Stimulated activated naive CD8-positive, alpha-beta T cell treated with anti-CD3 and anti-CD28 coated beads, Interleukin-15, Interleukin-2, amounts not matched to agents 100 ng/mL and 50 ng/mL, for 24 hours (primary cell): Measurements from ENCODE around the gene HIP1.
"Not testable (repeated sequence)": the region's sequence is repeated elsewhere in the genome, so short reads cannot be mapped to it uniquely, and the experiment has no call there.

Experiments
- H3K27ac Mint-ChIP-seq: one replicate; pipeline ENCODE4 v1.8.0; 2021; ENCODE audit warnings: mild to moderate bottlenecking, mixed read lengths
- H3K27me3 Mint-ChIP-seq: one replicate; pipeline ENCODE4 v1.8.0; 2021; ENCODE audit warnings: mixed read lengths
- H3K36me3 Mint-ChIP-seq: one replicate; pipeline ENCODE4 v1.8.0; 2021; ENCODE audit warnings: low read depth, mixed read lengths
- H3K4me1 Mint-ChIP-seq: one replicate; pipeline ENCODE4 v1.8.0; 2021; ENCODE audit warnings: low read depth, mixed read lengths
- H3K4me3 Mint-ChIP-seq: one replicate; pipeline ENCODE4 v1.8.0; 2021; ENCODE audit warnings: mild to moderate bottlenecking, mixed read lengths
- H3K9me3 Mint-ChIP-seq: one replicate; pipeline ENCODE4 v1.8.0; 2021; ENCODE audit warnings: mixed read lengths

The HIP1 gene

GRCh38 chr7:75729851-75730274 is 8.9 kb downstream of the HIP1 start:
- Mint-ChIP-seq H3K4me1 (peaks cover 32% of the 10 kb centered on the region), H3K9me3 (no peaks in the 10 kb centered on the region), H3K27me3 (no peaks in the 10 kb centered on the region), H3K27ac (peak overlapping the region; percentile 17), H3K36me3 (no peaks in the 10 kb centered on the region), H3K4me3 (peak overlapping the region; percentile 24)

- Mint-ChIP-seq H3K36me3 (no peaks in the 10 kb centered on the region), H3K9me3 (no peaks in the 10 kb centered on the region), H3K4me1 (peaks cover 38% of the 10 kb centered on the region), H3K27ac (peak overlapping the region; percentile 67), H3K4me3 (peak overlapping the region; percentile 57), H3K27me3 (no peaks in the 10 kb centered on the region)
Measured at GRCh38 chr7:75727881-75728593, 10.7 kb downstream of the HIP1 start.

- Mint-ChIP-seq H3K27ac (peak overlapping the region; percentile 67), H3K4me1 (peaks cover 38% of the 10 kb centered on the region)
- H3K27me3 Mint-ChIP-seq, H3K4me3 Mint-ChIP-seq, H3K36me3 Mint-ChIP-seq, H3K9me3 Mint-ChIP-seq: not testable (repeated sequence)
Measured at GRCh38 chr7:75727351-75727750, 11.4 kb downstream of the HIP1 start.

GRCh38 chr7:75725306-75725705 is 13.4 kb downstream of the HIP1 start:
- Mint-ChIP-seq H3K4me1 (peaks cover 38% of the 10 kb centered on the region), H3K4me3 (no peak overlapping the region), H3K27me3 (no peaks in the 10 kb centered on the region), H3K27ac (no peak overlapping the region), H3K36me3 (no peaks in the 10 kb centered on the region), H3K9me3 (no peaks in the 10 kb centered on the region)

- H3K27ac Mint-ChIP-seq: no peak overlapping the region
- H3K4me3 Mint-ChIP-seq: no peak overlapping the region
- H3K36me3 Mint-ChIP-seq: no peaks in the 10 kb centered on the region
- H3K27me3 Mint-ChIP-seq: no peaks in the 10 kb centered on the region
- H3K4me1 Mint-ChIP-seq: peaks cover 24% of the 10 kb centered on the region
- H3K9me3 Mint-ChIP-seq: no peaks in the 10 kb centered on the region
Measured at GRCh38 chr7:75723444-75723843, 15.3 kb downstream of the HIP1 start.

GRCh38 chr7:75722373-75722772 is 16.4 kb downstream of the HIP1 start:
- no peaks in the 10 kb centered on the region for H3K9me3 Mint-ChIP-seq
- H3K4me3 Mint-ChIP-seq: no peak overlapping the region
- no peak overlapping the region for H3K27ac Mint-ChIP-seq
- peaks cover 13% of the 10 kb centered on the region for H3K4me1 Mint-ChIP-seq
- H3K36me3 Mint-ChIP-seq: no peaks in the 10 kb centered on the region
- no peaks in the 10 kb centered on the region for H3K27me3 Mint-ChIP-seq

- not testable (repeated sequence) for H3K9me3 Mint-ChIP-seq, H3K36me3 Mint-ChIP-seq, H3K27ac Mint-ChIP-seq, H3K4me3 Mint-ChIP-seq, H3K27me3 Mint-ChIP-seq
- H3K4me1 Mint-ChIP-seq: peaks cover 11% of the 10 kb centered on the region
Measured at GRCh38 chr7:75721922-75722321, 16.8 kb downstream of the HIP1 start.

GRCh38 chr7:75721426-75721825 is 17.3 kb downstream of the HIP1 start:
- Mint-ChIP-seq H3K27ac (no peak overlapping the region), H3K36me3 (no peaks in the 10 kb centered on the region), H3K9me3 (no peaks in the 10 kb centered on the region), H3K4me3 (no peak overlapping the region), H3K27me3 (no peaks in the 10 kb centered on the region), H3K4me1 (peaks cover 11% of the 10 kb centered on the region)

GRCh38 chr7:75719626-75720025 is 19.1 kb downstream of the HIP1 start:
- Mint-ChIP-seq H3K27ac (no peak overlapping the region), H3K36me3 (no peaks in the 10 kb centered on the region), H3K4me3 (no peak overlapping the region), H3K27me3 (no peaks in the 10 kb centered on the region), H3K9me3 (no peaks in the 10 kb centered on the region), H3K4me1 (peaks cover 3% of the 10 kb centered on the region)

GRCh38 chr7:75718390-75719031 is 20.2 kb downstream of the HIP1 start:
- Mint-ChIP-seq H3K27ac (no peak overlapping the region), H3K27me3 (no peaks in the 10 kb centered on the region), H3K36me3 (no peaks in the 10 kb centered on the region), H3K4me1 (no peaks in the 10 kb centered on the region), H3K4me3 (no peak overlapping the region), H3K9me3 (no peaks in the 10 kb centered on the region)

GRCh38 chr7:75717746-75718145 is 21.0 kb downstream of the HIP1 start:
- H3K27ac Mint-ChIP-seq, H3K4me1 Mint-ChIP-seq, H3K27me3 Mint-ChIP-seq, H3K4me3 Mint-ChIP-seq, H3K9me3 Mint-ChIP-seq, H3K36me3 Mint-ChIP-seq: not testable (repeated sequence)

- peaks cover 9% of the 10 kb centered on the region for H3K4me1 Mint-ChIP-seq
- no peaks in the 10 kb centered on the region for H3K36me3 Mint-ChIP-seq
- H3K27ac Mint-ChIP-seq: no peak overlapping the region
- no peaks in the 10 kb centered on the region for H3K9me3 Mint-ChIP-seq
- no peak overlapping the region for H3K4me3 Mint-ChIP-seq
- no peaks in the 10 kb centered on the region for H3K27me3 Mint-ChIP-seq
Measured at GRCh38 chr7:75716992-75717626, 21.6 kb downstream of the HIP1 start.

- Mint-ChIP-seq H3K27ac (no peak overlapping the region), H3K4me3 (no peak overlapping the region), H3K27me3 (no peaks in the 10 kb centered on the region), H3K9me3 (peaks cover 6% of the 10 kb centered on the region), H3K36me3 (no peaks in the 10 kb centered on the region), H3K4me1 (peaks cover 13% of the 10 kb centered on the region)
Measured at GRCh38 chr7:75715864-75716263, 22.9 kb downstream of the HIP1 start.

- peaks cover 13% of the 10 kb centered on the region for H3K4me1 Mint-ChIP-seq
- no peak overlapping the region for H3K4me3 Mint-ChIP-seq
- no peak overlapping the region for H3K27ac Mint-ChIP-seq
- H3K36me3 Mint-ChIP-seq: no peaks in the 10 kb centered on the region
- peaks cover 17% of the 10 kb centered on the region for H3K9me3 Mint-ChIP-seq
- H3K27me3 Mint-ChIP-seq: no peaks in the 10 kb centered on the region
Measured at GRCh38 chr7:75712517-75713361, 26.0 kb downstream of the HIP1 start.
